H1 (cell line): Measurements from ENCODE around the gene TMOD4. TPM values are rescaled to one million over a fixed set of nuclear protein-coding genes. Genes with fewer than 3 reads are reported as not detected.
A peak's percentile ranks its signal among the peaks of the same experiment; 100 is the strongest.

ENCODE experiments used
- ASH2L ChIP-seq: fragments of 200-600, 300-600 bp; sonication (generic); IDR thresholded peaks from one replicate; pipeline ENCODE4 v1.7.1; 2017; ENCODE audit warnings: low read length
- CBX5 ChIP-seq: fragments of 300-800, 300-1000 bp; sonication (generic); IDR thresholded peaks from 2 replicates; pipeline ENCODE4 v1.7.1; 2016; ENCODE audit warnings: antibody characterized with exemption, low read length, low read depth
- CREB1 ChIP-seq: IDR thresholded peaks from 2 replicates; pipeline ENCODE4 v1.6.1; 2012; ENCODE audit warnings: inconsistent platforms
- CTBP2 ChIP-seq: IDR thresholded peaks from 2 replicates; pipeline ENCODE4 v1.7.0; 2011; ENCODE audit warnings: borderline replicate concordance, mild to moderate bottlenecking, moderate library complexity, mixed read lengths, low read length; ENCODE audit not compliant: insufficient read depth, insufficient read length
- EGR1 ChIP-seq: IDR thresholded peaks from 2 replicates; pipeline ENCODE4 v1.6.1; 2011; ENCODE audit warnings: low read depth, low read length, borderline replicate concordance
- EP300 ChIP-seq, 2 experiments: IDR thresholded peaks; 1 replicate in 1 of 2; 2 replicates in 1 of 2; pipeline ENCODE4 v1.6.1; 2011 to 2012; ENCODE audit warnings: low read depth in 2 of 2, low read length in 2 of 2, mild to moderate bottlenecking in 2 of 2, borderline replicate concordance in 1 of 2, inconsistent platforms in 1 of 2, moderate library complexity in 1 of 2
- FOSL1 ChIP-seq: IDR thresholded peaks from 2 replicates; pipeline ENCODE4 v1.6.1; 2011; ENCODE audit warnings: mild to moderate bottlenecking, low read depth, low read length, moderate library complexity; ENCODE audit not compliant: insufficient read depth
- HDAC2 ChIP-seq, 2 experiments: fragments of 300-600 bp in 1 of 2; sonication (generic) in 1 of 2; IDR thresholded peaks; 2 replicates each; pipeline ENCODE4 v1.6.1; 2011 to 2012; ENCODE audit warnings: low read depth in 2 of 2, low read length in 2 of 2, mild to moderate bottlenecking in 2 of 2, moderate library complexity in 2 of 2, borderline replicate concordance in 1 of 2, inconsistent platforms in 1 of 2
- JUN ChIP-seq: IDR thresholded peaks from 2 replicates; pipeline ENCODE4 v1.6.1; 2011; ENCODE audit warnings: low read depth, mild to moderate bottlenecking, improper control_type of control experiment, low read length
- KDM5A ChIP-seq: fragments of 200-600 bp; IDR thresholded peaks from 2 replicates; pipeline ENCODE4 v1.7.1; 2012; ENCODE audit warnings: mild to moderate bottlenecking, low read length, inconsistent platforms, mixed read lengths
- MAX ChIP-seq: IDR thresholded peaks from 2 replicates; pipeline ENCODE4 v1.6.1; 2012; ENCODE audit warnings: inconsistent platforms
- NRF1 ChIP-seq: IDR thresholded peaks from 2 replicates; pipeline ENCODE4 v1.6.1; 2011; ENCODE audit warnings: mild to moderate bottlenecking, low read depth, low read length, improper control_type of control experiment
- POLR2AphosphoS5 ChIP-seq: IDR thresholded peaks from 2 replicates; pipeline ENCODE4 v1.6.1; 2011; ENCODE audit warnings: low read depth, low read length
- POU5F1 ChIP-seq: IDR thresholded peaks from 2 replicates; pipeline ENCODE4 v1.6.1; 2011; ENCODE audit warnings: low read depth, mild to moderate bottlenecking, low read length, moderate library complexity
- RBBP5 ChIP-seq: IDR thresholded peaks from 2 replicates; pipeline ENCODE4 v1.7.1; 2012; ENCODE audit warnings: low read depth, mild to moderate bottlenecking, inconsistent platforms, low read length, moderate library complexity, borderline replicate concordance
- SAP30 ChIP-seq: fragments of 300-600 bp; sonication (generic); IDR thresholded peaks from 2 replicates; pipeline ENCODE4 v1.7.1; 2012; ENCODE audit warnings: low read length, moderate library complexity, mild to moderate bottlenecking, inconsistent platforms; ENCODE audit not compliant: insufficient read depth, insufficient replicate concordance
- SIRT6 ChIP-seq: IDR thresholded peaks from one replicate; pipeline ENCODE4 v1.7.1; 2012; ENCODE audit warnings: low read length, inconsistent platforms
- SIX5 ChIP-seq: IDR thresholded peaks from 2 replicates; pipeline ENCODE4 v1.6.1; 2011; ENCODE audit warnings: mild to moderate bottlenecking, low read depth, low read length
- SP1 ChIP-seq: IDR thresholded peaks from 2 replicates; pipeline ENCODE4 v1.6.1; 2011; ENCODE audit warnings: low read depth, low read length
- SUZ12 ChIP-seq: fragments of 200-600 bp; sonication (generic); IDR thresholded peaks from 2 replicates; pipeline ENCODE4 v1.6.1; 2012; ENCODE audit warnings: mild to moderate bottlenecking, inconsistent platforms, low read length, moderate library complexity, mixed read lengths
- TAF7 ChIP-seq: optimal IDR thresholded peaks from 2 replicates; pipeline ENCODE3; 2011; ENCODE audit warnings: low read depth, mild to moderate bottlenecking, inconsistent platforms, low read length, moderate library complexity, borderline replicate concordance
- TEAD4 ChIP-seq: IDR thresholded peaks from 2 replicates; pipeline ENCODE4 v1.6.1; 2012; ENCODE audit warnings: low read depth, low read length, inconsistent platforms, mixed read lengths
- ZNF274 ChIP-seq: IDR thresholded peaks from 2 replicates; pipeline ENCODE4 v1.7.0; 2012; ENCODE audit warnings: low read length, borderline replicate concordance; ENCODE audit errors: extremely low read depth
- polyA plus RNA-seq, 7 experiments: library from polyadenylated mRNA; depleted of rRNA in 3 of 7; stranded (reverse) in 5 of 7; unstranded in 2 of 7; fragments of >200 nt in 5 of 7; fragments of 200-250 nt in 2 of 7; gene quantifications; 1 replicate in 5 of 7; 2 replicates in 1 of 7; 4 replicates in 1 of 7; pipeline versions ENCODE4 v1.2.1 to v1.2.3, GENCODE V29; 2011 to 2013; ENCODE audit warnings: missing spikeins in 2 of 7, mixed read lengths in 2 of 7
- total RNA-seq: library from RNA; stranded (reverse); fragmentation: NEBNext Ultra II Directional; extraction: Animal tissue kit (Norgen Biotek cat#: 25700); gene quantifications from 2 replicates; pipeline ENCODE4 v1.2.1, GENCODE V29; 2021

TMOD4 gene
- total and polyA plus RNA-seq, 2 of the 8 experiments (the other 6 are each of a cell fraction or from before 2014, with no cell fraction given) = 0.42 TPM; not detected in 1

DNA sequence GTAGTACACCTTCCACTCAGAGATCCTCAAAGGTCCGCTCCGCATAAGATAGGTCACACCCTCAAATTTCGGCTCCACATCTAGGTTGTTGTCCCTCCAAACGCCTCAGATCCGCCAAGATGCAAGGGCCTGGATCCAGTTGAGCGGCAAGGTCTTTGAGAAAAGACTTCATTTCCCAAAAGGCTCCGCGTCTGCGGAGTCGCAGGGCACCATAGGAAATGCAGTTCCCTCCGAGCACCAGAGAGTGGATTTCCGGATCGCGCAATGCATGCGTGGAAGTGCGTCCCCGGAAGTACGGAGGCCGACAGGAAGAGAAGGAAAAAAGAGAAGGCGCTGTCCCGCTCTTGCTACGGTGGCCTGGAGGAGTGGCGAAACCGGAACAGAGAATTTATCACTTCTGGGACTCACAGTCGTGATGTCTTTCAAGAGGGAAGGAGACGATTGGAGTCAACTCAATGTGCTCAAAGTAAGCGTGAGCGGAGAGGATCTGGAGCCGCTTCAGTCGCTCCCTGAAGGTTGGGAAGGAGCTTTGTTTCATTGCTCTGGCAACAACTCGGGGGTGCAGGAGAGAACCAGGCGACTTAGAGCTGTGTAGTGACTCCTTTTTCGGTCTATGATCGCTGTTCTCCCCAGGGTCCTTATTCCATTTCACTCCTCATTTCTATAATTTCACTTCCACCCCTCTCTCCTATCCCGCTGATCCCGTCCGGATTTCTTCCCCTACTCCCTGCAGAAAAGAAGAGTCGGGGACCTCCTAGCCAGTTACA lies 9.9 kb downstream of the TMOD4 start, which contains the start of the genes LYSMD1 and SCNM1 (continued):
- TF ChIP-seq CTBP2 (no peak), SAP30 (peak; percentile 90), EP300 (IDR thresholded peaks at IDR 0.05; ENCODE audit: borderline replicate concordance in 1 of 2, low read depth in 2 of 2, low read length in 2 of 2) (peak in 1 of 2 experiments; percentile 71; a peak in 1 of 3 replicates), HDAC2 (IDR thresholded peaks at IDR 0.05; ENCODE audit: borderline replicate concordance in 1 of 2, low read depth in 2 of 2, low read length in 2 of 2) (peak; percentile 49 to 68; a peak in 2 of 4 replicates), KDM5A (peak; percentile 50; the same call in 1 of the 2 replicates), JUN (no peak), CREB1 (peak; percentile 79), SP1 (no peak), TEAD4 (peak; percentile 39; the same call in 1 of the 2 replicates), SUZ12 (no peak), TAF7 (peak; percentile 68), SIRT6 (peak; percentile 77), EGR1 (peak; percentile 93), MAX (peak; percentile 60; the same call in 1 of the 2 replicates), ASH2L (peak; percentile 43), RBBP5 (no peak), SIX5 (peak; percentile 99), FOSL1 (no peak), POLR2AphosphoS5 (no peak; the same call in 1 of the 2 replicates), ZNF274 (no peak), NRF1 (no peak), POU5F1 (no peak), CBX5 (no peak)
